ENCODE data around the gene UBXN11.

Gene UBXN11

DNA sequence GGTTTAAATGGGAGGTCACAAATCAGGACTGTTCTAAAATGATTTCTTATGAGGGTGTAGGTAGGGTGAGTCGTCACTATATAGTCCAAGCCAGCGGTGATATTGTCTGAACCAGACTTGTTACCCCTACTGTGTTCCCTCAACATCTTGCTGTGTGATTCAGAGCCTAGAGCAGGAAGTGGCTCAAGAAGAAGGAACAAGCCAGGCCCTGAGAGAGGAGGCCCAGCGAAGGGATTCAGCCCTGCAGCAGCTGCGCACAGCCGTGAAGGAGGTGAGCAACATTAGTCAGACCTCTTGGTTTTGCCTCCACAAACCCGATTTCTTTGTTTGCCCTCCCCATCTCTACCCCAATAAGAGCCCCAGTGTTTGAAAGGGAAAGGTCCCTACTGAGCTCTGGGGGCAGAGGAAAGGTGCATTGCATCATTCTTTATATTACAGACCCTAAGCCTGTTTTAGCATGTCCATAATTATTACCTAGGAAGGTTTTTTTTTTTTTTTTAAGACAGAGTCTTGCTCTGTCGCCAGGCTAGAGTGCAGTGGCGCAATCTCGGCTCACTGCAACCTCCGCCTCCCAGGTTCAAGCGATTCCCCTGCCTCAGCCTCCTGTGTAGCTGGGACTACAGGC, 31.5 kb downstream of the UBXN11 start:
- DNase-seq (ENCODE audit: low spot score) (peak; percentile 51), FAIRE-seq (no peak)

DNA sequence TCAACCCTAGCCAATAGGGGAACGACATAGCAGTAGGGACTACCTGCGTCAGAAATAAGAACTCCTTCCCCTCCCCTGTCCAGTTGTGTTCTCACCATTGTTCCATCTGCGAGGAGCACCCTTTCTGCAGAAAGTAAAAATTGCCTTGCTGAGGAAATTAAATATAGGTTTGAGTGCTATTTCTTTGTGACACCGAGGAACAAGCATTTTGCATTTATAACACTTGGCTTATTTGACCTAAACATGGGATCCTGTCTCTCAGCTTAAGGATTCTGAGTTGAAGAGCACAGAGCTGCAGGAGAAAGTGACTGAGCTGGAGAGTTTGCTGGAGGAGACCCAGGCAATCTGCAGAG, 37.3 kb downstream of the UBXN11 start:
- FAIRE-seq, result no peak

DNA sequence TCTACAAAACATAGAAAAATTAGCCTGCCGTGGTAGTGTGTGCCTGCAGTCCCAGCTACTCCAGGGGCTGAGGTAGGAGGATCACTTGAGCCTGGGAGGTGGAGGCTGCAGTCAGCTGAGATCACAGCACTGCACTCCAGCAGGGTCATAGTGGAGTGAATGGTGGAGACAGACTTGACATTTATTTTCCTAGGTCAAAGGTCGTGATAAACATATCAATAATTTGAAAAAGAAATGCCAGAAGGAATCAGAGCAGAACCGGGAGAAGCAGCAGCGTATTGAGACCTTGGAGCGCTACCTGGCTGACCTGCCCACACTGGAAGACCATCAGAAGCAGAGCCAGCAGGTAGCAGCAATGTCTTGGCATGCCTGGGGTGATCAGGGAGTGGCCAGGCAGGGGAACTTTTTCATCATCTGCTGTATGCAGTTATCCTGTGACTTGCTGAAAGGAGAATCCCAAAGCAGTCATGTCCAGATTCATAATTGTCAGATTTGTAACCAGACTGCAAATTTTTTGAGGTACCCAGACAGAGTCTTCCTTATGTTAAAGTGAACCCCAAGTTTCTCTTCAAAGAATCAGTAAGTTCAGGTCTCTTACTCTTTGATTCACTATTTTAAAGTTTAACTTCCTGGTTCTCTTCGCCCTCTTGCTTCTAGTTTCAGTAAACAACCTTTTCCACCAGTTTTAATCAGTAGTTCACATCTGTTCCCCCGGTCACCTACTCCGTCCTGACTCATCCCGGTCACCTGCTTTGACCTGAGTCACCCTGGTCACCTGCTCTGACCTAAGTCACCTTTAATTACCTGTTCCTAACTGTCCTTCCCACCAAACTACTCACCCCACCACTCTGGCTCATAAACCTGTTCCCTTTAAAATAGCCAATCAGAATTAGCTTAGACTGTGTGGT, 37.9 kb downstream of the UBXN11 start:
- no peak for FAIRE-seq
- DNase-seq (ENCODE audit: low spot score), result no peak

More for the DNA sequence above, 37.3 kb downstream of the UBXN11 start:
- no peak for DNase-seq (ENCODE audit: low spot score)

GRCh38 chr1:26265405-26265804, 41.0 kb downstream of the UBXN11 start:
- DNase-seq (ENCODE audit: low spot score) (no peak), FAIRE-seq (no peak)

- DNase-seq (ENCODE audit: low spot score), result no peak
Measured at GRCh38 chr1:26263212-26263611, 43.2 kb downstream of the UBXN11 start.

DNA sequence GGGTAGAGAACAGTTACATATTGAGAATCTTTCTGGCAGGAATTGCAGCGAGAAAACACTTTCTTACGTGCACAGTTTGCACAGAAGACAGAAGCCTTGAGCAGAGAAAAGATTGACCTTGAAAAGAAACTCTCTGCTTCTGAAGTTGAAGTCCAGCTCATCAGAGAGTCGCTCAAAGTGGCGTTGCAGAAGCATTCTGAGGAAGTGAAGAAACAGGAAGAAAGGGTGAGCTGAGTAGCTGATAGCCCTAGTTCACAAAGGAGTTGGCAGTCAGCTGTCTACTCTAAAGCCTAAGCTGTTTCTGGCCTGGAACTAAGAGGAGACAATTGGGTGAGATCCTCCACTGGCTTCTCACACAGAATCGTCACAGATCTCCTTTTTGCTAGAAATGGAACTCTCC, 46.9 kb downstream of the UBXN11 start:
- no peak for FAIRE-seq
- DNase-seq (ENCODE audit: low spot score), result no peak

More at GRCh38 chr1:26263212-26263611, 43.2 kb downstream of the UBXN11 start:
- FAIRE-seq, result no peak

DNA sequence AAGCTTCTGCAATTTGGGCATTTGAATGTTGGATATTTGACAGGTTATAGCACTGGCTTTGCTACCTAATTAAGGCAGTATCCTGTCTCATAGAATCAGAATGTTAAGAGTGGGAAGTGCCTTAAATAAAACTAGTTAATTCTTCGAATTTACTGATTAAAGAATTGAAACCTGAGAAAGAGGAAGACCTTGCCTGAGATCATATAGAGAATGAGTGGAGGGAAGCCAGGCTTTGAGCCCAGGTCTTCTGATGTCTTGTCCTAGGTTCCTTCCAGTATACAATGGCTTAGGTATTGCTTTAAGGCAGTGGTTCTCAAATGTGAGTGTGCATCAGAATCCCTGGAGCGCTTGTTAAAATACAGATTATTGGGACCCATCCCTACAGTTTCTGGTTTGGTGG, 47.4 kb downstream of the UBXN11 start:
- FAIRE-seq (no peak), DNase-seq (ENCODE audit: low spot score) (no peak)

- no peak for FAIRE-seq
- DNase-seq (ENCODE audit: low spot score), result no peak
Measured at GRCh38 chr1:26257222-26257621, 49.2 kb downstream of the UBXN11 start.

DNA sequence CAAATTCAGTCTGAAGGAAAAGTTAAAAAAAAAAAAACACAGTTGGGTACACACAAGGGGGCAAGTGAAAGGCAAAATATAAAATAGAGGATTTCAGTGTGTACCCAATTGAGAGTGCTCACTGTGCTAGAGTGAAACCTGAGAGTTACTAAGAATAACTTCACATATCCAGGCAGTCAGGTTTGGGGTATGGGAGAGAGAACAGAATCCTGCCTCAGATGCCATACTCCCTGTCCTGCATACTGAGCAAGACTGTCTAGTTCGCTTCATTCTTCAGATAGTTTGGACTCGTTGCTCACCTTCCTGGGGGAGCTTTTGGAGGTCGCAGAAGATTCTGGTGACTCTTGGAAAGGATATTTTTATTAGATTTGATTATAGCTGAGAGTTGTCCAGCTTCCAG, 52.0 kb downstream of the UBXN11 start:
- FAIRE-seq (no peak), DNase-seq (ENCODE audit: low spot score) (no peak)

DNA sequence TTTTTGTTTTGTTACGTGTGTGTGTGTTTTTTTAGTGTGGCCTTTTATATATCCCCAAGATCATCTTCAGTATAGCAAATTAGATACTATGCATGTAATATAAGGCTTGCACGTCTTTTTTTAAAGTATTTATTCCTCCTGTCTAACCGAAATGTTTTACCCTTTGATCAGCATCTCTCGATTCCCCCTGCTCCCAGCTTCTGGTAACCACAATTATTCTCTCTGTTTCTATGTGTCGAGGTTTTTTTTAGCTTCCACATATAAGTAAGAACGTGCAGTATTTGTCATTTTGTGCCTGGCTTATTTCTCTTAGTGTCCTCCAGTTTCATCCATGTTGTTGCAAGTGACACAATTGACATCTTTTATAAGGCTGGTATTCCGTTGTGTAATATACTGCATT, 53.7 kb downstream of the UBXN11 start:
- no peak for DNase-seq (ENCODE audit: low spot score)
- FAIRE-seq, result no peak

GRCh38 chr1:26239936-26240335, 66.5 kb downstream of the UBXN11 start:
- DNase-seq (ENCODE audit: low spot score) (no peak), FAIRE-seq (no peak)

DNA sequence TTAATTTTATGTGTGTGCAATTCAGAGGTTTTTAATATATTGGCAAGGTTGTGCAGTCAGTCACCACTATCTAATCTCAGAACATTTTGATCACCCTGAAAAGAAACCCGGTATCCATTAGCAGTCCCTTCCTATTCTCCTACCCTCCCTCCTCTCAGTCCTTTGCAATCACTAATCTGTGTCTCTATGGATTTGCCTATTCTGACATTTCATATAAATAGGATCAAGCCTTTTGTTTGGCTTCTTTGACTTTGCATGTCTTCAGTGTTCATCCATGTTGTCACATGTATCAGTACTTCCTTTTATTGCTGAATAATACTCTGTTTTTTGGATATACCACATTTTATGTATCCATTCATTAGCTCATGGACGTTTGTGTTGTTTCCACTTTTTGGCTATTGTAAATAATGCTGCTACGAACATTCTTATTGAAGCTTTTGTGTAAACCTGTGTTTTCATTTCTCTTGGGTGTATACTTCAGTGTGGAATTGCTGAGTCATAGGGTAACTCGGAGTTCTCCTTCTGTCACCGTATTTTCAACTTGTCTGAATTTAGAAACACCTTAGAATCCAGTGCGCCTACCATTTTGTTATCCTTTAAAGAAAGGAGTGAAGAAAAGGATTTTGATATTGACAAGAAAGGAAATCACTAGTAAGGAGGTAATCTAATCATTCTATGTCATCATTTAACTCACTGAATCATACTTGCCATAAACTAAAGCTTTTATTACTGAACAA, 69.0 kb downstream of the UBXN11 start:
- FAIRE-seq (peak; percentile 39), DNase-seq (ENCODE audit: low spot score) (no peak)

GRCh38 chr1:26234644-26235370, 71.6 kb downstream of the UBXN11 start:
- FAIRE-seq (no peak), DNase-seq (ENCODE audit: low spot score) (no peak)

GRCh38 chr1:26233903-26234643, 72.4 kb downstream of the UBXN11 start, which contains the start of gene CEP85:
Gene CEP85, plus strand, starts transcription at chr1:26234200. Its CDS starts 5,584 bp downstream, at chr1:26239784.
- FAIRE-seq (peak; percentile 91), DNase-seq (ENCODE audit: low spot score) (peak; percentile 95)

Measured in RCC 7860 (cell line).